HEK293 (cell line): Measurements from ENCODE around the gene S100A7.

Source experiments
- CTCF ChIA-PET: fragments of 350-600 bp; formaldehyde crosslinking; extraction: SDS; loops from one replicate; lab custom pipeline; 2021; ENCODE audit warnings: antibody characterized with exemption; lab: Yijun Ruan, JAX
- POLR2A ChIA-PET: fragments of 300-600 bp; formaldehyde crosslinking; extraction: SDS; loops from one replicate; lab custom pipeline; 2020; ENCODE audit warnings: antibody characterized with exemption, inconsistent platforms; lab: Yijun Ruan, JAX
- H3K27ac ChIP-seq: fragments of 200-500 bp; sonication (Bioruptor generic); 2 replicates; pipeline ENCODE4 v1.5.1; 2014; ENCODE audit warnings: low read depth, low read length, control low read depth, inconsistent platforms; ENCODE audit errors: extremely low read depth
- H3K36me3 ChIP-seq, 2 experiments: fragments of 200-500 bp in 1 of 2; sonication (Bioruptor generic) in 1 of 2; 1 replicate in 1 of 2; 2 replicates in 1 of 2; pipeline ENCODE4 v1.5.1; 2014 to 2017; ENCODE audit warnings: inconsistent platforms in 2 of 2, low read length in 2 of 2; ENCODE audit not compliant: control insufficient read depth in 2 of 2, insufficient read depth in 1 of 2
- H3K4me1 ChIP-seq: fragments of 200-500 bp; sonication (Bioruptor generic); 2 replicates; pipeline ENCODE4 v1.5.1; 2014; ENCODE audit warnings: mild to moderate bottlenecking, low read length, inconsistent platforms; ENCODE audit not compliant: control insufficient read depth, insufficient read depth
- H3K4me3 ChIP-seq: 2 replicates; pipeline ENCODE4 v1.5.1; 2011; ENCODE audit warnings: low read depth, mild to moderate bottlenecking, control low read depth, low read length, moderate library complexity
- H3K9me3 ChIP-seq: fragments of 200-500 bp; sonication (Bioruptor generic); 2 replicates; pipeline ENCODE4 v1.5.1; 2014; ENCODE audit warnings: low read depth, low read length, inconsistent platforms; ENCODE audit not compliant: control insufficient read depth, insufficient read depth
- KLF10 ChIP-seq: fragments of 450-650 bp; IDR thresholded peaks from 2 replicates; pipeline ENCODE4 v1.5.1; 2018; ENCODE audit warnings: missing biosample characterization, mild to moderate bottlenecking, missing genetic modification characterization
- OVOL3 ChIP-seq: fragments of 450-650 bp; formaldehyde crosslinking; IDR thresholded peaks from 2 replicates; pipeline ENCODE4 v1.5.1; 2016; ENCODE audit warnings: missing biosample characterization, missing genetic modification characterization
- PRDM1 ChIP-seq: fragments of 450-650 bp; formaldehyde crosslinking; IDR thresholded peaks from 2 replicates; pipeline ENCODE4; 2016; ENCODE audit warnings: missing biosample characterization, missing genetic modification characterization
- SETDB1 ChIP-seq: IDR thresholded peaks from one replicate; pipeline ENCODE4 v1.6.1; 2017; ENCODE audit warnings: mild to moderate bottlenecking, low read length, moderate library complexity, mixed read lengths; ENCODE audit not compliant: insufficient read length
- ZBTB20 ChIP-seq: fragments of 450-650 bp; formaldehyde crosslinking; IDR thresholded peaks from 2 replicates; pipeline ENCODE4 v1.5.1; 2016; ENCODE audit warnings: missing biosample characterization, missing genetic modification characterization
- ZBTB21 ChIP-seq: fragments of 450-650 bp; formaldehyde crosslinking; IDR thresholded peaks from 2 replicates; pipeline ENCODE4 v1.5.1; 2017; ENCODE audit warnings: missing biosample characterization, missing genetic modification characterization
- ZFP69B ChIP-seq: fragments of 450-650 bp; formaldehyde crosslinking; IDR thresholded peaks from 2 replicates; pipeline ENCODE4 v1.5.1; 2016; ENCODE audit warnings: missing biosample characterization, missing genetic modification characterization
- ZNF140 ChIP-seq: fragments of 450-650 bp; formaldehyde crosslinking; IDR thresholded peaks from 2 replicates; pipeline ENCODE4 v1.5.1; 2016; ENCODE audit warnings: missing biosample characterization, missing genetic modification characterization
- ZNF146 ChIP-seq: fragments of 450-650 bp; formaldehyde crosslinking; IDR thresholded peaks from 2 replicates; pipeline ENCODE4 v1.5.1; 2016; ENCODE audit warnings: missing biosample characterization, missing genetic modification characterization
- ZNF175 ChIP-seq: fragments of 450-650 bp; formaldehyde crosslinking; IDR thresholded peaks from 2 replicates; pipeline ENCODE4 v1.5.1; 2016; ENCODE audit warnings: missing biosample characterization, missing genetic modification characterization
- ZNF18 ChIP-seq: fragments of 450-650 bp; formaldehyde crosslinking; IDR thresholded peaks from 2 replicates; pipeline ENCODE4 v1.5.1; 2016; ENCODE audit warnings: missing biosample characterization, missing genetic modification characterization
- ZNF24 ChIP-seq: fragments of 450-650 bp; formaldehyde crosslinking; IDR thresholded peaks from 2 replicates; pipeline ENCODE4 v1.5.1; 2016; ENCODE audit warnings: missing biosample characterization, missing genetic modification characterization
- ZNF311 ChIP-seq: fragments of 450-650 bp; formaldehyde crosslinking; IDR thresholded peaks from 2 replicates; pipeline ENCODE4 v1.5.1; 2017; ENCODE audit warnings: missing biosample characterization, missing genetic modification characterization, borderline replicate concordance
- ZNF366 ChIP-seq: fragments of 450-650 bp; formaldehyde crosslinking; conservative IDR thresholded peaks from 2 replicates; pipeline ENCODE4 v1.5.1; 2016; ENCODE audit warnings: missing biosample characterization, missing genetic modification characterization
- ZNF433 ChIP-seq: fragments of 450-650 bp; formaldehyde crosslinking; IDR thresholded peaks from 2 replicates; pipeline ENCODE4 v1.5.1; 2016; ENCODE audit warnings: missing biosample characterization, missing genetic modification characterization, low read depth
- ZNF530 ChIP-seq: fragments of 450-650 bp; formaldehyde crosslinking; IDR thresholded peaks from 2 replicates; pipeline ENCODE4 v1.5.1; 2016; ENCODE audit warnings: low read depth, missing biosample characterization, missing genetic modification characterization
- ZNF548 ChIP-seq: fragments of 450-650 bp; formaldehyde crosslinking; IDR thresholded peaks from 2 replicates; pipeline ENCODE4 v1.5.1; 2016; ENCODE audit warnings: missing biosample characterization, missing genetic modification characterization
- ZNF555 ChIP-seq: fragments of 450-650 bp; formaldehyde crosslinking; conservative IDR thresholded peaks from 2 replicates; pipeline ENCODE4 v1.5.1; 2017; ENCODE audit warnings: missing biosample characterization, mild to moderate bottlenecking, missing genetic modification characterization, inconsistent platforms
- ZNF585B ChIP-seq: fragments of 450-650 bp; formaldehyde crosslinking; IDR thresholded peaks from 2 replicates; pipeline ENCODE4 v1.5.1; 2016; ENCODE audit warnings: missing biosample characterization, missing genetic modification characterization
- ZNF621 ChIP-seq: fragments of 450-650 bp; formaldehyde crosslinking; IDR thresholded peaks from 2 replicates; pipeline ENCODE4 v1.5.1; 2017; ENCODE audit warnings: missing biosample characterization, missing genetic modification characterization
- ZNF645 ChIP-seq: fragments of 450-650 bp; formaldehyde crosslinking; IDR thresholded peaks from 2 replicates; pipeline ENCODE4; 2016; ENCODE audit warnings: missing biosample characterization, missing genetic modification characterization
- ZNF701 ChIP-seq: fragments of 450-650 bp; formaldehyde crosslinking; IDR thresholded peaks from 2 replicates; pipeline ENCODE4 v1.5.1; 2016; ENCODE audit warnings: missing biosample characterization, missing genetic modification characterization
- ZNF707 ChIP-seq: fragments of 450-650 bp; formaldehyde crosslinking; IDR thresholded peaks from 2 replicates; pipeline ENCODE4 v1.5.1; 2016; ENCODE audit warnings: missing biosample characterization, missing genetic modification characterization
- ZNF76 ChIP-seq: fragments of 450-650 bp; formaldehyde crosslinking; IDR thresholded peaks from 2 replicates; pipeline ENCODE4; 2016; ENCODE audit warnings: low read depth, missing biosample characterization, missing genetic modification characterization, borderline replicate concordance
- ZSCAN16 ChIP-seq: fragments of 450-650 bp; formaldehyde crosslinking; IDR thresholded peaks from 2 replicates; pipeline ENCODE4 v1.5.1; 2016; ENCODE audit warnings: missing biosample characterization, missing genetic modification characterization
- TF ChIP-seq, protein P1 (sequence below): fragments of 450-650 bp; formaldehyde crosslinking; IDR thresholded peaks from 2 replicates; pipeline ENCODE4 v1.5.1; 2016; ENCODE audit warnings: missing biosample characterization, missing genetic modification characterization, borderline replicate concordance
- TF ChIP-seq, protein P2 (sequence below): fragments of 450-650 bp; formaldehyde crosslinking; IDR thresholded peaks from 2 replicates; pipeline ENCODE4 v1.5.1; 2016; ENCODE audit warnings: missing biosample characterization, missing genetic modification characterization
- TF ChIP-seq, protein P3 (sequence below): sonication (generic); formaldehyde crosslinking; IDR thresholded peaks from 2 replicates; pipeline ENCODE4 v1.8.1; 2022; ENCODE audit warnings: mild to moderate bottlenecking, moderate library complexity, missing genetic modification reagents

Gene S100A7

DNA sequence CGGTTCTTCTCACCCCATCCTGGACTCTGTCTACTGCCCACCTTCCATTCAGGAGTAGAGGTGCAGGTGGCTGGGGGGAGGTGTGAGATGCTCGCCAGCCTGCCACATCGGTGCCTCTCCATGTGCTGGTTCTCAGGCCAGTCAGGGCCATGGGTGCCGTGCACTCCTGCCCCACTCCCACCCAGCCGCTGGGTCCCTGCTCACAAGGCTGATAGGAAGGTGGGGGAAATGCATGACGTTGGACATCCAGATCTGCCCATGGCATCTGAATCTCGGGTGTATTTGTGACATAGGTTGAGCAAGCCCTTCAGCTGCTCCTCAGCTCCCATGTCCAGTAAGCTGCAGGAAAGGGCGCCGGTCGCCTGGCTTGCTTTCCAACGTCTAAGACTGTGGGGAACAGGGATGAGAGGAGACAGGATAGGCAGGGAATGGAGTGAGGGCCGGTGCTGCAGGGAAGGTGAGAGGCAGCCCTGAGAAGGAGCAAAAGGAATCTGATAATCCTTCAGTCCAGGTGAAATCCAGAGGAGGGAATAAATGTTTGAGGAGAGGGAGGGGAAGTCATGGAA, 32.3 kb downstream of the S100A7 start:
- ChIA-PET POLR2A (no interaction called here), CTCF (interaction anchor here (1.4 kb wide), 1 partner anchor 49 kb away, joined by 3 read pairs; no protein-coding TSS in a partner anchor)
- TF ChIP-seq ZNF621 (tag by site-specific recombination) (no peak), ZNF707 (tag by site-specific recombination) (no peak), KLF10 (no peak), ZNF366 (tag by site-specific recombination) (no peak), ZFP69B (no peak), ZNF140 (tag by site-specific recombination) (no peak), ZNF645 (tag by site-specific recombination) (no peak), SETDB1 (no peak), ZNF530 (tag by site-specific recombination) (no peak), ZBTB20 (no peak), ZBTB21 (tag by site-specific recombination) (no peak), ZNF548 (tag by site-specific recombination) (no peak), ZNF585B (tag by site-specific recombination) (no peak), ZSCAN16 (tag by site-specific recombination) (no peak), ZNF701 (tag by site-specific recombination) (no peak), ZNF24 (no peak), ZNF433 (no peak)
- TF ChIP-seq, protein P1, sequence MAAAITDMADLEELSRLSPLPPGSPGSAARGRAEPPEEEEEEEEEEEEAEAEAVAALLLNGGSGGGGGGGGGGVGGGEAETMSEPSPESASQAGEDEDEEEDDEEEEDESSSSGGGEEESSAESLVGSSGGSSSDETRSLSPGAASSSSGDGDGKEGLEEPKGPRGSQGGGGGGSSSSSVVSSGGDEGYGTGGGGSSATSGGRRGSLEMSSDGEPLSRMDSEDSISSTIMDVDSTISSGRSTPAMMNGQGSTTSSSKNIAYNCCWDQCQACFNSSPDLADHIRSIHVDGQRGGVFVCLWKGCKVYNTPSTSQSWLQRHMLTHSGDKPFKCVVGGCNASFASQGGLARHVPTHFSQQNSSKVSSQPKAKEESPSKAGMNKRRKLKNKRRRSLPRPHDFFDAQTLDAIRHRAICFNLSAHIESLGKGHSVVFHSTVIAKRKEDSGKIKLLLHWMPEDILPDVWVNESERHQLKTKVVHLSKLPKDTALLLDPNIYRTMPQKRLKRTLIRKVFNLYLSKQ (tag by site-specific recombination) = no peak
- no peaks in the 10 kb centered on the region for H3K9me3 ChIP-seq
- no peaks in the 10 kb centered on the region for H3K36me3 ChIP-seq
- no peak overlapping the region for H3K4me3 ChIP-seq
- H3K4me1 ChIP-seq = no peaks in the 10 kb centered on the region
- H3K27ac ChIP-seq = no peak overlapping the region

DNA sequence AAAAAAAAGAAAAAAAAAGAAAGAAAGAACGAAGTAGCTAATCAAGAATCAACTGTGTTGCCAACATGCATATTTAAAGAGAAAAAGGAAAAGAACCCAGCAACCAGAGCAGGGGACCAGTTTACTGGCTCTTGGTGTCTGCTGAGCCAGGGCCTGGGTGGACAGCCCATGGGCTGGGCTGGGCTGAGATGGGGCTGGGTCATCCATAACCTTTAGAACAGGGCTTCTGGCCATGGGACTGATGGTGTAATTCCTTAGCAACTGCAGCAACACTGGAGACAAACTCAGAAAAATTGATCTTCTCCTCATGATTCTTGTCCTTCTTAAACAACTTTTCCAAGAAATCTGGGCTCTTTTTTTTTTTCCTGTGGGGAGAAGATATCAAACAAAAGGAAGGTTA, 33.6 kb downstream of the S100A7 start:
- CTCF ChIA-PET = interaction anchor here (0.7 to 1.7 kb wide), 3 partner anchors 39 to 71 kb away, joined by 3 to 4 read pairs (median 3); no protein-coding TSS in a partner anchor
- TF ChIP-seq ZNF76 (tag by site-specific recombination) = no peak
- no peak for TF ChIP-seq ZNF146 (tag by site-specific recombination)
- TF ChIP-seq OVOL3 (tag by site-specific recombination) = no peak
- no peak for TF ChIP-seq ZNF311 (tag by site-specific recombination)
- no peak for TF ChIP-seq ZNF645 (tag by site-specific recombination)
- TF ChIP-seq ZNF175 = no peak
- TF ChIP-seq, protein P2, sequence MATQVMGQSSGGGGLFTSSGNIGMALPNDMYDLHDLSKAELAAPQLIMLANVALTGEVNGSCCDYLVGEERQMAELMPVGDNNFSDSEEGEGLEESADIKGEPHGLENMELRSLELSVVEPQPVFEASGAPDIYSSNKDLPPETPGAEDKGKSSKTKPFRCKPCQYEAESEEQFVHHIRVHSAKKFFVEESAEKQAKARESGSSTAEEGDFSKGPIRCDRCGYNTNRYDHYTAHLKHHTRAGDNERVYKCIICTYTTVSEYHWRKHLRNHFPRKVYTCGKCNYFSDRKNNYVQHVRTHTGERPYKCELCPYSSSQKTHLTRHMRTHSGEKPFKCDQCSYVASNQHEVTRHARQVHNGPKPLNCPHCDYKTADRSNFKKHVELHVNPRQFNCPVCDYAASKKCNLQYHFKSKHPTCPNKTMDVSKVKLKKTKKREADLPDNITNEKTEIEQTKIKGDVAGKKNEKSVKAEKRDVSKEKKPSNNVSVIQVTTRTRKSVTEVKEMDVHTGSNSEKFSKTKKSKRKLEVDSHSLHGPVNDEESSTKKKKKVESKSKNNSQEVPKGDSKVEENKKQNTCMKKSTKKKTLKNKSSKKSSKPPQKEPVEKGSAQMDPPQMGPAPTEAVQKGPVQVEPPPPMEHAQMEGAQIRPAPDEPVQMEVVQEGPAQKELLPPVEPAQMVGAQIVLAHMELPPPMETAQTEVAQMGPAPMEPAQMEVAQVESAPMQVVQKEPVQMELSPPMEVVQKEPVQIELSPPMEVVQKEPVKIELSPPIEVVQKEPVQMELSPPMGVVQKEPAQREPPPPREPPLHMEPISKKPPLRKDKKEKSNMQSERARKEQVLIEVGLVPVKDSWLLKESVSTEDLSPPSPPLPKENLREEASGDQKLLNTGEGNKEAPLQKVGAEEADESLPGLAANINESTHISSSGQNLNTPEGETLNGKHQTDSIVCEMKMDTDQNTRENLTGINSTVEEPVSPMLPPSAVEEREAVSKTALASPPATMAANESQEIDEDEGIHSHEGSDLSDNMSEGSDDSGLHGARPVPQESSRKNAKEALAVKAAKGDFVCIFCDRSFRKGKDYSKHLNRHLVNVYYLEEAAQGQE (tag by site-specific recombination) = no peak
- no peak for TF ChIP-seq ZNF555 (tag by site-specific recombination)
- TF ChIP-seq, protein P3, sequence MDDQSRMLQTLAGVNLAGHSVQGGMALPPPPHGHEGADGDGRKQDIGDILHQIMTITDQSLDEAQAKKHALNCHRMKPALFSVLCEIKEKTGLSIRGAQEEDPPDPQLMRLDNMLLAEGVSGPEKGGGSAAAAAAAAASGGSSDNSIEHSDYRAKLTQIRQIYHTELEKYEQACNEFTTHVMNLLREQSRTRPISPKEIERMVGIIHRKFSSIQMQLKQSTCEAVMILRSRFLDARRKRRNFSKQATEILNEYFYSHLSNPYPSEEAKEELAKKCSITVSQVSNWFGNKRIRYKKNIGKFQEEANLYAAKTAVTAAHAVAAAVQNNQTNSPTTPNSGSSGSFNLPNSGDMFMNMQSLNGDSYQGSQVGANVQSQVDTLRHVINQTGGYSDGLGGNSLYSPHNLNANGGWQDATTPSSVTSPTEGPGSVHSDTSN (CRISPR knock-in tag) = no peak
- TF ChIP-seq PRDM1 (tag by site-specific recombination) = no peak
- no peak for TF ChIP-seq ZNF18

More for the DNA sequence above, 33.6 kb downstream of the S100A7 start:
- POLR2A ChIA-PET = no interaction called here
- H3K9me3 ChIP-seq = no peaks in the 10 kb centered on the region
- H3K4me1 ChIP-seq = no peaks in the 10 kb centered on the region
- no peaks in the 10 kb centered on the region for H3K36me3 ChIP-seq
- H3K27ac ChIP-seq = no peak overlapping the region
- no peak overlapping the region for H3K4me3 ChIP-seq
